Measurements from ENCODE around the gene LRIG3.

DNA sequence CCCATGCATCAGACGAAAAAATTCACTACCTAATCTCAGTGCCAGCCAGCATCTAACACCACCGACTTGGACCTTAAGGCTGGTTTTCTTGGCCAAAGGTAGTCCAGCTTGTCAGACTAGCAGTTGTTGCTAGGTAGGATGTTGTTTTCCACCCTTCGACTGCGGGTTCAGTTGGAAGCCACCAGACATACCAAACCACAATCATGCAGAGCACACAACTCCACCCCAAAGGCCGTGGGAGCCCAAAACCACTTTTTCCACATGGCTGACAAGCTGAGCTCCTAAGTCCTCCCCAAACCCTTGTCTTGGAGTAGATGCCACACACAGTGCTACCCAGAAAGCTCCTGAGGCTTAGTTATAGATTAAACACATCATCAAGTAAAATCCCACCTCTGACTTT lies 46.8 kb downstream of the LRIG3 start:
- TF ChIP-seq, protein P1, sequence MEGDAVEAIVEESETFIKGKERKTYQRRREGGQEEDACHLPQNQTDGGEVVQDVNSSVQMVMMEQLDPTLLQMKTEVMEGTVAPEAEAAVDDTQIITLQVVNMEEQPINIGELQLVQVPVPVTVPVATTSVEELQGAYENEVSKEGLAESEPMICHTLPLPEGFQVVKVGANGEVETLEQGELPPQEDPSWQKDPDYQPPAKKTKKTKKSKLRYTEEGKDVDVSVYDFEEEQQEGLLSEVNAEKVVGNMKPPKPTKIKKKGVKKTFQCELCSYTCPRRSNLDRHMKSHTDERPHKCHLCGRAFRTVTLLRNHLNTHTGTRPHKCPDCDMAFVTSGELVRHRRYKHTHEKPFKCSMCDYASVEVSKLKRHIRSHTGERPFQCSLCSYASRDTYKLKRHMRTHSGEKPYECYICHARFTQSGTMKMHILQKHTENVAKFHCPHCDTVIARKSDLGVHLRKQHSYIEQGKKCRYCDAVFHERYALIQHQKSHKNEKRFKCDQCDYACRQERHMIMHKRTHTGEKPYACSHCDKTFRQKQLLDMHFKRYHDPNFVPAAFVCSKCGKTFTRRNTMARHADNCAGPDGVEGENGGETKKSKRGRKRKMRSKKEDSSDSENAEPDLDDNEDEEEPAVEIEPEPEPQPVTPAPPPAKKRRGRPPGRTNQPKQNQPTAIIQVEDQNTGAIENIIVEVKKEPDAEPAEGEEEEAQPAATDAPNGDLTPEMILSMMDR (IDR thresholded peaks at IDR 0.05), result no peak
- no peak for TF ChIP-seq POLR2A (IDR thresholded peaks at IDR 0.05)

Measured in heart left ventricle (tissue), 13 donors.